HG02571 (cell line): Measurements from ENCODE around the gene SEPHS2.

Experiments
- ATAC-seq: cut with Tn5 transposase; IDR thresholded peaks from one replicate; pipeline ENCODE4 v1.9.1; 2021; ENCODE audit warnings: mild to moderate bottlenecking, moderate library complexity; ENCODE audit not compliant: unreplicated experiment

SEPHS2 gene

GRCh38 chr16:30430428-30430970 is 15.2 kb downstream of the SEPHS2 start:
- ATAC-seq = no peak

DNA sequence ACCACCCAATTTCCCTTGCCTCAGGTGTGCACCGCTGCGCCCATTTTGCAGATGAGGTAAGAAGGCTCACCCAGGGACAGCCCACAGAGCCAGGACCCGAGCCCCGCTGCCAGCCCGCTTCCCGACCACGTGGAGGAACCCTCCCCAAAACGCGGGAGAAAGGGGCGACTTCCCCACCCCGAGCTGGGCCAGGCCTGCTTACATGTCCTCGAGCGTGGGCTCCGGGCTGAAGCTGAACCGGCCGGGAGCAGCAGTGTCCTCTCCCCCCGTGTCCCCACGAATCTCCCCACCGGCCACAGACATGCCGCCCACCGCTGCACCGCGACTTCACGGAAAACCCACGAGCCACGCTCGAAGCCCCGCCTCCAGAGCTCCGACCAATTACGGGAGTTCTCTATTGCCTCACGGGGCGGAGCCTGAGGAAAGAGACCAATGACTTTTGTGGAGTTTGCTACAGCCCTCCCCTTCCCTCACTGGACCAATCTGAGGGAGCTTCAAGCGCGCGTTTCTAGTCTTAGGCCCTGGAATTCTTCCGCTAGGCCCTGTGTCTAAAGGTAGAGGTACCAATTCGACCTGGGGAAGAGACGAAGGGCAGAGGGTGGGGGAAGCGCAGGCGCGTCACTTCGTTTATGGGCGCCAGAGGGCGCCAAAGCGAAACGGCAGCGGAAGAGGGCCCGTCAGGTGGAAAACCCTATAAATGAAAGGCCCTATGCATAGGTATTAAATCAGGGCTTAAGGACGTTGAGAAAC is 15.8 kb downstream of the SEPHS2 start, which contains the start of gene DCTPP1:
Gene DCTPP1, minus strand, starts transcription at position 353 of the 750 bp plus-strand sequence. Its CDS starts 50 bp downstream, at position 303.
- ATAC-seq = peak; percentile 94

DNA sequence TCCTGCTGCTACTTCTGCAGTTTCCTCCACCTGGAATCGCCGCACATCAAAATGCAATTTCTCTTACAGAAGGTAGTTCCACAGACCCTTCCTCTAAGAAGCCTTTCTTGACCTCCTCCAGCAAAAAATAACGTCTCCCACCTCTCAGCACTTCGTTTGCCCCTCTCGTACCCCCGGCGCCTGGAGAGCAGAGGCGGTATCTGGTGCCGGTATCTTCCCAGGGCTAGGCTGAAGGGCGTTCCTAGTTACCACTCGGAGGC is 16.3 kb downstream of the SEPHS2 start:
- ATAC-seq = peak; percentile 7

GRCh38 chr16:30428055-30428454 is 17.6 kb downstream of the SEPHS2 start:
- no peak for ATAC-seq

- no peak for ATAC-seq
These were observed 24.7 kb downstream of the SEPHS2 start for GRCh38 chr16:30421010-30421409.

- ATAC-seq = no peak
These were observed 27.1 kb downstream of the SEPHS2 start for GRCh38 chr16:30418350-30419181.

- ATAC-seq = peak; percentile 68
These were observed 27.9 kb downstream of the SEPHS2 start for GRCh38 chr16:30417529-30418349.

DNA sequence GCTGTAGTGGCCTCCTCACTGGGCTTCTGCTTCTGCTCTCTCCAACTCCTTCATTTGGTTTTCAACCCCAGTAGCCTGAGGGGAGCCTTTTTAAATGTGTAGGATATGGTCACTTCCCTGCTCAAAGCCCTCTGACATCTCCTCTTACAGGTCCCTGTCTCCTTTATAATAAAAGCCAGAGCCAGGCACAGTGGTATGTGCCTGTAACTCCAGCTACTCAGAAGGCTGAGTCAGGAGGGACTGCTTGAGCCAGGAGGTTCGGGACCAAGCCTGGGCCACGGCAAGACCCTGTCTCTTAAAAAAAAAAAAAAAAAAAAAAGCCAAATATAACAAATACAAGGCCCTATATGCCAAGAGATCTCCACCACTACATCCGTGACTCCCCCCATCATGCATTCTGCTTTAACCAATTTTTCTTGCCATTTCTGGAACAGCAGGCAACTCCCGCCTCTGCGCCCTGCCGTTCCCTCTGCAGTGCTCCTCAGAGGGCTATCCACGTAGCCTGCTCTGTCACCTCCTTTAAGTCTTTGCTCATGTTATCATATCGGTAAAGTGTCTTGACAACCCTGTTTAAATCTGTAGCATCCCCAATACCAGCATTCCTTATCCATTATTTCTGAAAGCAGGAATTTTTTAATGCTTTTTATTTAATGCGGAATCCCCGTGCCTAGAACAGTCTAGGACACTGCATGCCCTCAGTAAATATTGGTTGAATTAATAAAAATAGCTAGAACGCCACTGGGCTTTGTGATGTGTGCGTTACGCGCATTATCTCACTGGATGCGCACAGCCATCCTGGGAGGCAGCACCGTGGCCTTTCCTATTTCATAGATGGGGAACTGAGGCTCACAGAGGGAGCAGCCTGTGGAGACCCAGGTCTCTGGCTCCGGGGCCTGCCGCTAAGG is 28.8 kb downstream of the SEPHS2 start:
- no peak for ATAC-seq

- ATAC-seq = no peak
These were observed 29.5 kb downstream of the SEPHS2 start for GRCh38 chr16:30416047-30416603.

DNA sequence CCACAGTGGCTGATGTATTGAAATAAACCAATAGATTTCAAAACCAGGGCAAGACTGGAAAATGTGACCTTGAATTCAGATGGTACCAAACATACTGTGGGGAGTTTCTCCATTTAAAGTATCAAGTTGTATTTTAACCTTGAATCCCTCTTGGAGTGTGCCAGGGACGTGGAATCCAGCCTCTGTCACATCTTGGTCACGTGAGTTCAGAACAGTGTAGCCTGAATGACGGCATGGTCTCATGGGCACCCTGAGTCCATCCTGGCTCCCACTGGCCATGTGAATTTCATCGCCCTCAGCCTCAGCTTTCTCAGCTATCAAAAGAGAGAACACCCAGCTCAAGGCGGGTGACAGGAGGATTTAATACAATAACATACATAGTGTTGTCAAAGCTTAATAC is 31.5 kb downstream of the SEPHS2 start:
- no peak for ATAC-seq

GRCh38 chr16:30413112-30413806 is 32.4 kb downstream of the SEPHS2 start:
- no peak for ATAC-seq

- peak; percentile 37 for ATAC-seq
These were observed 36.3 kb downstream of the SEPHS2 start for GRCh38 chr16:30409125-30410060.

- no peak for ATAC-seq
These were observed 37.7 kb downstream of the SEPHS2 start for GRCh38 chr16:30407804-30408534.

DNA sequence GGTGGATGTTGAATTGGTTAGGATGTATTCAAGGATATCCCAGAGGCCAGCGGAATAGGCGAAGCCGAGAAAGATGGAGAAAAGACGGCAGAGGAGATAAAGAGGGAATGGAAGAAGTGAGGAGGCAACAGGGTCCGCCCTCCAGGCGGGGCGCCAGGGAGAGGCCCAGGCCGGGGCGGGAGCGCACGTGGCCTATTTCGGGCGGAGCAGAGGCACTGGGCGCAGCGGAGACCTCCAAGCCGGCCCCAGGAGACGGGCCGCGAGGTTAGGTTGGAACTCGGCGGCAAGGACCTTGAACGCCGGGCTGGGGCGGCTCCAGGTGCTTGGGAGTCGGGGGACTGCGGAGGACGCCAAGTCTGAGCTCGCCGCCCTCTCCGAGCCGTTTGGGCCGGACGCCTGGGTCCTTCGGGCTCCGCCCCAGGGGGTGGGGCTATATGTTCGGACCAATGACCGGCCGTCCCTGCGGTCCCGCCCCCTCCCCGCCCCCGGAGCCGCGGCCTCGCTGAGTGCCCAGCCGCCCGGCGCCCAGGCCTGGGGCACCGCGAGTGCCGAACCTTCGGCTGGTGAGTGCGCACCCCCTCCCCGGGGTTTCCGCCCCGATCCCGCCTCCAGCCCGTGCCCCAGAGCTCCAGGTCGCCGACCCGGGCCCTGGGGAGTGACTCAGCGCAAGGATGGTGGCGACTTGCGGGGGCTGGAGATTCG is 38.4 kb downstream of the SEPHS2 start, which contains the start of gene ZNF771:
Gene ZNF771, plus strand, starts transcription at position 505 of the 702 bp plus-strand sequence. CDS start 448 bp downstream, outside the sequence.
- peak; percentile 80 for ATAC-seq

GRCh38 chr16:30406795-30407101 is 38.9 kb downstream of the SEPHS2 start:
- no peak for ATAC-seq

- no peak for ATAC-seq
These were observed 43.8 kb downstream of the SEPHS2 start for GRCh38 chr16:30401768-30402425.
